DMS114 treated with DMSO at 0.1 percent for 48 hours (cell line): ENCODE data around the gene C1QTNF9.
"Not testable (repeated sequence)": the region's sequence is repeated elsewhere in the genome, so short reads cannot be mapped to it uniquely, and the experiment has no call there.

ENCODE experiments used
- DNase-seq: peaks from one replicate; lab custom pipeline; 2025; ENCODE audit not compliant: unreplicated experiment; lab: John Stamatoyannopoulos, UW

C1QTNF9 gene

GRCh38 chr13:24309300-24309699 is at the start of gene C1QTNF9:
Gene C1QTNF9, plus strand, starts transcription at chr13:24309580. Its CDS starts 6,424 bp downstream, at chr13:24316004.
- not testable (repeated sequence) for DNase-seq

GRCh38 chr13:24261566-24261965 is 47.8 kb upstream of the C1QTNF9 start:
- DNase-seq, result no peak

GRCh38 chr13:24263632-24264031 is 45.7 kb upstream of the C1QTNF9 start:
- DNase-seq, result no peak

- no peak for DNase-seq
Measured at GRCh38 chr13:24264976-24265375, 44.4 kb upstream of the C1QTNF9 start.

- DNase-seq, result no peak
Measured at GRCh38 chr13:24265453-24265852, 43.9 kb upstream of the C1QTNF9 start.

- no peak for DNase-seq
Measured at GRCh38 chr13:24267274-24267673, 42.1 kb upstream of the C1QTNF9 start.

- DNase-seq, result no peak
Measured at GRCh38 chr13:24267801-24268200, 41.6 kb upstream of the C1QTNF9 start.

- DNase-seq, result no peak
Measured at GRCh38 chr13:24269821-24270220, 39.6 kb upstream of the C1QTNF9 start.

GRCh38 chr13:24270639-24271141 is 38.7 kb upstream of the C1QTNF9 start:
- no peak for DNase-seq

GRCh38 chr13:24271231-24271600 is 38.2 kb upstream of the C1QTNF9 start:
- DNase-seq, result no peak

GRCh38 chr13:24271601-24272451 is 37.6 kb upstream of the C1QTNF9 start:
- no peak for DNase-seq

- no peak for DNase-seq
Measured at GRCh38 chr13:24272452-24273161, 36.8 kb upstream of the C1QTNF9 start.

GRCh38 chr13:24273926-24274325 is 35.5 kb upstream of the C1QTNF9 start:
- no peak for DNase-seq

GRCh38 chr13:24274452-24275021 is 34.8 kb upstream of the C1QTNF9 start:
- DNase-seq, result no peak

GRCh38 chr13:24275041-24275440 is 34.3 kb upstream of the C1QTNF9 start:
- no peak for DNase-seq

GRCh38 chr13:24276306-24276705 is 33.1 kb upstream of the C1QTNF9 start:
- no peak for DNase-seq

GRCh38 chr13:24276861-24277260 is 32.5 kb upstream of the C1QTNF9 start:
- no peak for DNase-seq

GRCh38 chr13:24277761-24278160 is 31.6 kb upstream of the C1QTNF9 start:
- no peak for DNase-seq

GRCh38 chr13:24279327-24280110 is 29.9 kb upstream of the C1QTNF9 start:
- no peak for DNase-seq

- DNase-seq, result no peak
Measured at GRCh38 chr13:24280720-24281119, 28.7 kb upstream of the C1QTNF9 start.
